Measurements from ENCODE around the gene PRR16.

The PRR16 gene

DNA sequence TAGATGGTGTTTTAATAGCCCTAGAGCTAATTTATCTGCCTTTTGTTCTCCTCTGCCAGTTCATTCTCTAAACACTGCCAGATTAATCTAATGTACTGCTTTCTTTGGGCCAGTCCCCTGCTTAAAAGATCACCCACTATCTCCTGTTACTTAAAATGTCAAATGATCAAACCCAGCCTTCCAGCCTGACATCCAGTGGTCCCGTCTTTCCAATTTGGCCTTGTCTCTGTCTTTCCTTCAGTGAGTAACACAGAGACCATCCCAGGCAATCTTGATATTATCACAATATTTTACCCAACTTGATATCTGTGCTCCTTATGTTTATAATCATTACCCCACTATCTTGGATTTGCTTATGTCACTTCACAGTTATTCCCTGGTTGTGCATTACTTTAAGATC is 12.0 kb downstream of the PRR16 start:
- no peaks in the 10 kb centered on the region for H3K36me3 Mint-ChIP-seq (ENCODE audit: low read depth)
- H3K4me1 Mint-ChIP-seq (ENCODE audit: low read depth), result no peaks in the 10 kb centered on the region
- no peaks in the 10 kb centered on the region for H3K27me3 Mint-ChIP-seq
- H3K9me3 Mint-ChIP-seq, result no peaks in the 10 kb centered on the region
- H3K4me3 Mint-ChIP-seq, result no peak overlapping the region
- H3K27ac Mint-ChIP-seq, result no peak overlapping the region
- no peak for DNase-seq

DNA sequence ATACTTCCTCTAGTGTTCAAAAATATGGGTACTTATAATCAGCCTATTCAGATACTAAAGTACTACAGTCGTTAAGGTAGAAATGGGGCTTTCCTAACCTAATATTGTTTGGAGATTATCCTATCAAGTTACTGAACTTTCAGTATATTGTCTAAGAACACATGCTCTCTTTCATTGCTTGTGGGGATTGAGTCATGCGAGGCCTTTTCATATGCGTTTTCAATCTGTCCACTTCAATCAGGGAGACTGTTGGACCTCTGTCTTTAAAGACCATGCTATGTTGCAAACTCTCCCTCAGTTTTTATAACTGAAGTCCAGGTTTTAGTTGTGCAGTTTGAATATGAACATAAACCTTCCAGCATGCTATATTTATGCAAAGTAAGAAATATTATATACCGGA is 15.0 kb downstream of the PRR16 start:
- no peaks in the 10 kb centered on the region for H3K9me3 Mint-ChIP-seq
- H3K4me1 Mint-ChIP-seq (ENCODE audit: low read depth), result no peaks in the 10 kb centered on the region
- no peak for DNase-seq
- H3K36me3 Mint-ChIP-seq (ENCODE audit: low read depth), result no peaks in the 10 kb centered on the region
- H3K4me3 Mint-ChIP-seq, result no peak overlapping the region
- no peak overlapping the region for H3K27ac Mint-ChIP-seq
- H3K27me3 Mint-ChIP-seq, result no peaks in the 10 kb centered on the region

DNA sequence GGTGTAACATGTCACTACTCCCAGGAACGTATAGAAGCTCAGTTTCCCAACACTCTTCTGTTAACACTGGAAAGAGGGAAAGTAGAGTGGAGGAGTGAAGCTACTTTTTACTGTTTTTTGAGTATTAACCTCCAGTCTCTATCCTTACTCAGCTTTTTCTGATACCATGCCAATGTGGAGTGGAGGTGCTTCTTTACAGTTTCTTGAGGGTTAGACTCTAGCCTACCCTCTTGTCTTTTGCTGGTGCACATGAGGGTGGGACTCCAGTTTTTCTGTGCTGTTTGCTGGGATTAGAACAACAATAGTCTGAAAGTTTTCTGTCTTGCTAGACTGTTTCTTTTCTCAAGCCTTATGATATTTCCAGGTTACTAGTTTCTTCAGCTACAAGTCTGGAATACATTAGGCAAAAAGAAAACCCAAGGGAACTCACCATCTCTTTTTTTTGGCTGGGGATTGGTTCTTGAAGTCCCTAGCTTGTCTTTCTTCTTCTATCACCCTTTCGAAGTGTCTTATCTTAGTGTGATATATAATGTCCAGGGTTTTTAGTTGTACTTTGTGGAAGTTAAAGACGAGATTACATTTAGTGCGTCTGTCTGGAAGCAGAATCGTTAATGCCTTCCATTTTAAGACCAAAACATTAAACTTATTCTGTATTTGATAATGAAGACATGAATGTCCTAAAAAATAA is 35.9 kb downstream of the PRR16 start:
- no peaks in the 10 kb centered on the region for H3K4me1 Mint-ChIP-seq (ENCODE audit: low read depth)
- H3K4me3 Mint-ChIP-seq, result no peak overlapping the region
- DNase-seq, result no peak
- H3K27ac Mint-ChIP-seq, result no peak overlapping the region
- H3K36me3 Mint-ChIP-seq (ENCODE audit: low read depth), result no peaks in the 10 kb centered on the region
- no peaks in the 10 kb centered on the region for H3K27me3 Mint-ChIP-seq
- peaks cover 4% of the 10 kb centered on the region for H3K9me3 Mint-ChIP-seq

DNA sequence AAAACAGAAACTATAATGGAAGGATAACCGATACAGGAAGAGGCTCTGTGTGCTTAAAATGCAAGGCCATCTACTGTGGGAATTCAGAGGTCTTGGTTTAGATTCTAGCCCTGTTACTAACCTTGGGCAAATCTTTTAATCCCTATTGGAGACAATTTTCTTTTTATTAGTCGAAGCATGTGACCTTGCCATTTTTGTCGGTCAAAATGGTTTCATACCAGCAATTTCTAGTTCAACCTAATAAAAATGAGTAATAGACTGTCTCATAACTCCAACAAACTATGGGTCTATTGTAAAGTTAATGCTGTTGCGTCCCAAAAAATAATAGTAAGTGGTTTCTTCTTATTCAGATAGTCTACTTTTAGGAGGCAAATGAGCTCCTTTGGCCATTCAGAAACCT is 38.4 kb downstream of the PRR16 start:
- H3K27ac Mint-ChIP-seq, result no peak overlapping the region
- no peak overlapping the region for H3K4me3 Mint-ChIP-seq
- H3K27me3 Mint-ChIP-seq, result no peaks in the 10 kb centered on the region
- no peak for DNase-seq
- H3K4me1 Mint-ChIP-seq (ENCODE audit: low read depth), result no peaks in the 10 kb centered on the region
- H3K36me3 Mint-ChIP-seq (ENCODE audit: low read depth), result no peaks in the 10 kb centered on the region
- peaks cover 4% of the 10 kb centered on the region for H3K9me3 Mint-ChIP-seq

DNA sequence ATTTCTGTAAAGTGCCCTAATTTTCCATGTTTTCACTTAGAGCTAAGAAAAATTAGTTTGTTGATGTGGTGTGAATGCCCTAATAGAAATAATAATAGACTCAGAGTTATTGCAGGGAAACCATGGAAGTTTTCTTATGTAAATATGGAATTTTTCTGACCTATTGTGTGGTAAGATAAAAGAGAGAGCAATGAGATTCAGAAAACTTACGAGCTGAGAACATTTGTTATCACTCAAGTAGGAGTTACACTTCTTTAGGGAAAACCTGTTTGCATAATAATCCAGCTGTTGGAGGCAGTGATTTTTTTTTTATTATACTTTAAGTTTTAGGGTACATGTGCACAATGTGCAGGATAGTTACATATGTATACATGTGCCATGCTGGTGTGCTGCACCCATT is 39.2 kb downstream of the PRR16 start:
- peaks cover 4% of the 10 kb centered on the region for H3K9me3 Mint-ChIP-seq
- no peak for DNase-seq
- no peak overlapping the region for H3K27ac Mint-ChIP-seq
- no peaks in the 10 kb centered on the region for H3K27me3 Mint-ChIP-seq
- H3K4me3 Mint-ChIP-seq, result no peak overlapping the region
- H3K4me1 Mint-ChIP-seq (ENCODE audit: low read depth), result no peaks in the 10 kb centered on the region
- no peaks in the 10 kb centered on the region for H3K36me3 Mint-ChIP-seq (ENCODE audit: low read depth)

DNA sequence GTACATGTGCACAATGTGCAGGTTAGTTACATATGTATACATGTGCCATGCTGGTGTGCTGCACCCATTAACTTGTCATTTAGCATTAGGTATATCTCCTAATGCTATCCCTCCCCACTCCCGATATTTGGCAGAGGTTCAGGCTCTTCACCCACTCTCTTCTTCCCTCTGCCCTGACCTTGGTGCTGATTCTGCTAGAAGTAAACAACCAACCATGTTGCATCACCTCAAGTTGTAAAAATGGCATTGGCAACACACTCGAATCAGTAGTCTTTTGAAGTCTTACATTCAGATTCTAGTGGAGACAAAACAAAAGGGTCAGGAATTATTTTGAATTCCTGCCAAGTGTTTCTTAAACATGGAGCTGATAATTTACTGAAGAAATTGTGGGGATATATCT is 40.0 kb downstream of the PRR16 start:
- DNase-seq, result no peak
- H3K27ac Mint-ChIP-seq, result no peak overlapping the region
- H3K9me3 Mint-ChIP-seq, result peaks cover 4% of the 10 kb centered on the region
- no peak overlapping the region for H3K4me3 Mint-ChIP-seq
- H3K4me1 Mint-ChIP-seq (ENCODE audit: low read depth), result no peaks in the 10 kb centered on the region
- H3K36me3 Mint-ChIP-seq (ENCODE audit: low read depth), result no peaks in the 10 kb centered on the region
- H3K27me3 Mint-ChIP-seq, result no peaks in the 10 kb centered on the region

DNA sequence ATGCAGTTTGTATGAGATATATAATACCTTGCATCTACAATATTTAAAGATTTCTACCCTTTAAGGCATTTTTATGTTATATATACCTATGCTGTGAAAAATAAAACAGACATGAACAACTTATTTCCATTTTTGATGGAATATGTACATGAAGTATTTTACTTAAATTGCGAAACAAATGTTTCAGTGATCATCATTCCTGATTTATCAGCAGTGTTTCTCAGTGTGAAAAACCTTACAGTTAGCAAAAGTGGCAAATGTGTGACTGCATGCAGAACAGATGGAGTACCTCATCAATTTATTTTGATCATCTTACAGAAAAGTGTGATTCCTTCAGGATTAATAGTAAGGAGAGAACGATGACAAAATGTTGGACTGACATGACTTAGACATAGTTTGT is 43.1 kb downstream of the PRR16 start:
- no peaks in the 10 kb centered on the region for H3K27me3 Mint-ChIP-seq
- H3K9me3 Mint-ChIP-seq, result peaks cover 2% of the 10 kb centered on the region

DNA sequence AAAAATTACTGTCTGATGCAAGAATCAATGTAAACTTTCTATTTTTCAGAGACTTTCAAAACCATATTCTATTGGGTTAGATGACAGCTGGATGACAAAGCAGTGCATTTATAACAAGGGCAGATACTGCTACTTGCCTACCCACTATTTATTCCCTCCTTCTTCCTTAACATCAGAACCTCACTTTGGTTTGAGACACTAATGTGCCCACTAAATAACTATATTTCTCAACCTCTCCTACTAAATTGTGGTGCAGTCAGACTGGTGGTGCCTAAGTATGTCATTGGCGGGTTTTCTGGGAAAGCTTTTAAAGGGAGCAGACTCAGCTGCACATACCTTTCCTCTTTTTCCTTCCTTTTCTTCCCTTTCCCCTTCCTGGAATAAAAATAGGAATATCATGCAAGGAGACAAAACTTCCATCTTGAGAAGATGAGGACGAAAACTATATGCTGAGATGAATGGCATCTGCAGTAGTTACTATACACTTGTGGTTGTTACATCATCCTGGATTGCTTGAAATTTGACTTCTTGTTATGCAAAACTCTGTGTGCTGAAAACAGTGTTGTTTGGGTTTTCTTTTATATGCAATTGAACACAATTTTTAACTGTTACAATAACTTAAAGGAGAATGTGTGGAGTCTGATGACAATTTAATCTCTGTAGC is 43.8 kb downstream of the PRR16 start:
- H3K27me3 Mint-ChIP-seq, result no peaks in the 10 kb centered on the region
- H3K9me3 Mint-ChIP-seq, result peaks cover 2% of the 10 kb centered on the region
- DNase-seq, result no peak
- no peaks in the 10 kb centered on the region for H3K4me1 Mint-ChIP-seq (ENCODE audit: low read depth)
- H3K27ac Mint-ChIP-seq, result no peak overlapping the region
- no peaks in the 10 kb centered on the region for H3K36me3 Mint-ChIP-seq (ENCODE audit: low read depth)
- H3K4me3 Mint-ChIP-seq, result no peak overlapping the region

More for the DNA sequence above, 43.1 kb downstream of the PRR16 start:
- Mint-ChIP-seq H3K4me3 (no peak overlapping the region), H3K36me3 (ENCODE audit: low read depth) (no peaks in the 10 kb centered on the region), H3K27ac (no peak overlapping the region), H3K4me1 (ENCODE audit: low read depth) (no peaks in the 10 kb centered on the region)
- DNase-seq, result no peak

DNA sequence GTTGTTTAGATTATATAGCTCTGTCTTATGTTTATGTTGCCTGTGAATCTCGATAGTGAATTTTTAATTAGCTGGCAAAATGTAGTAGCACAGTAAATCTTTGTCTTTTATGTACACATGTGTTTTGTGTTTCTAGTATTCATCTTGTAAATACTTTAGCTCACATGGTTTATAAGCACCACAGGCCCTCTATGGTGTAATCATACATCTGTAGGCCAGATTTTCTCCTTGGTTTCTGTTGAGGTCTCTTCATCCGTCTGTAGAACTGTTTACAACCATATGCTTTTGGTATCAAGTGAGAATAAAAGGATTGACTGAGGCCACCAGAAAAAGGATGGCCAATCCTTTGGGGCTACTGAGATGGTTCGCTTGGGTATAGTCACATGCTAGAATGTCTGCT is 45.0 kb downstream of the PRR16 start:
- Mint-ChIP-seq H3K4me1 (ENCODE audit: low read depth) (no peaks in the 10 kb centered on the region), H3K9me3 (peaks cover 2% of the 10 kb centered on the region), H3K27ac (no peak overlapping the region), H3K36me3 (ENCODE audit: low read depth) (no peaks in the 10 kb centered on the region), H3K4me3 (no peak overlapping the region), H3K27me3 (no peaks in the 10 kb centered on the region)
- no peak for DNase-seq

DNA sequence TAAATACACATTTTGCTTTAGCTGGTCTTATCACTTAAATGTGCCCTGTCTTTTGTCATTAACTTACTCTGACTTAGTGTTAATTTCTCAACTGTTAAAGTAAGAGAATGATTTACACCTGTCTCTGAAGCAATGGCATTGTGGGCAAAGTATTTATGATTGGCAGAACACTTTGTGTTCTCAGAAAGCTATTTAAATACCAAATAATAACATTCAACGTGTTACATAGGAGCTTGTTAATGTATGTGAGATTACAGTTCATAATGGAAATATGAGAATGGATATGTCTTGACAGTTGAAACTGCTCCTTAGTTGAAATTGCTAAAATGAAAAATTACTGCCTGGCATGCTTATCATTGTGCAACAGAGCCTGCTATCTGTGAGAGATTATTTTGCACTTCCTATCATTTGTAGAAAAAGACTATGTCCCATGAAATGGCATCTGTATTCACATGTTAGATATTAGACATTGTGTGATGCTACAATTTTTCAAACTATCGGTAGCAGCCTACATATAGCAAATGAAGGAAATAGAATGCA is 46.1 kb downstream of the PRR16 start:
- H3K36me3 Mint-ChIP-seq (ENCODE audit: low read depth), result no peaks in the 10 kb centered on the region
- no peak overlapping the region for H3K4me3 Mint-ChIP-seq
- no peaks in the 10 kb centered on the region for H3K27me3 Mint-ChIP-seq
- no peak overlapping the region for H3K27ac Mint-ChIP-seq
- DNase-seq, result no peak
- no peaks in the 10 kb centered on the region for H3K4me1 Mint-ChIP-seq (ENCODE audit: low read depth)
- peaks cover 2% of the 10 kb centered on the region for H3K9me3 Mint-ChIP-seq

DNA sequence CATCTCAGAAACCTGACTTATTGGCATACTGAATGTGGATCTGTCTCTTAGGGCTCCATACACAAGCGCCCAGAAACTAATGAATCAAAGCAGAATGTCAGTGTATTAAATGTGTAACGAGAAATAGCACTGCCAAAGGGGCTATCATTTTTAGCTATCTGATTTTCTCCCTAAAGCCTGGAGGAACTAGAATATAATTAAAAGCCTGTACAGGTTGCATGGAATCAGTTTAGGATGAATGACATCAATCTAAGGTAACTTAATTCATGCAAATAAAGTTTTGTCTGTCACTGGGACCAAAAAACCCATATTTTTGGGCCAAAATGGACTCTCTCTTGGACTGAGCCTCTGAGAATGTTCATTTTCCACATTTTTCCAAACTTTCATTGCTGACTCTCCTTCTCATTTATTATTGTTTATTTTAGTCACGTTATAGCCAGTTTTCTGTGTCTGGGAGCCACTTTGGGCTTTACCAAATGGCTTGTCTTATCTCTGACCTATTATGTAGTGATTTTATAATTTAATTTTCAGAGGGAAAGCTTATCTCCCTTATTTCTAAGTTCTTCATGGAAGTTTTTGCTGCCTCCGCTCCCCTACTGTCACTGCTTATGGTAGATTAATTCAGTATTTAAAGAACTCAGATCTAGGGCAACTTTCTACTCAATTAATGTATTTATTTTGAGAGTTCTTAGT is 47.0 kb downstream of the PRR16 start:
- Mint-ChIP-seq H3K27ac (no peak overlapping the region), H3K36me3 (ENCODE audit: low read depth) (no peaks in the 10 kb centered on the region), H3K9me3 (peaks cover 2% of the 10 kb centered on the region), H3K4me3 (no peak overlapping the region), H3K27me3 (no peaks in the 10 kb centered on the region), H3K4me1 (ENCODE audit: low read depth) (no peaks in the 10 kb centered on the region)
- no peak for DNase-seq

DNA sequence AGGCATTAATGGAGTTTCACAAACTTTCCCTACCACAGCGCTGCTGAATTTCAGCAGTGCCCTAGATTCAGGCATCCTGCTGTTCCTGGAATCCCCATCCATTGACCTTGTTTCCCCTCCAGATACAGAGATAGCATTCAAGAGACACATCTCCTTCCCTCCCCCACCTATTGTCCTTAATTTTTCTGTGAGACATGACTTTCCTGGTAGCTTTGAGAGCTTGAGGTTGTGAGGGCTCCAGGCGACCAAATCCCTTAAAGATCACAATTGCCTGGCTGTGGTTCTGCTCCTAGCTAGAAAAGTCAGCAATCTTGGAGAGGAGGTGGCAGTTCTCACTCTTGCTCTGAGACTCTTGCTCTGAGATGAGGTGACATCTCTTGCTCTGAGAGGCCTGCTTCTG is 48.0 kb downstream of the PRR16 start:
- no peaks in the 10 kb centered on the region for H3K27me3 Mint-ChIP-seq
- H3K36me3 Mint-ChIP-seq (ENCODE audit: low read depth), result no peaks in the 10 kb centered on the region
- peaks cover 2% of the 10 kb centered on the region for H3K9me3 Mint-ChIP-seq
- H3K4me1 Mint-ChIP-seq (ENCODE audit: low read depth), result no peaks in the 10 kb centered on the region
- no peak overlapping the region for H3K27ac Mint-ChIP-seq
- no peak for DNase-seq
- no peak overlapping the region for H3K4me3 Mint-ChIP-seq

DNA sequence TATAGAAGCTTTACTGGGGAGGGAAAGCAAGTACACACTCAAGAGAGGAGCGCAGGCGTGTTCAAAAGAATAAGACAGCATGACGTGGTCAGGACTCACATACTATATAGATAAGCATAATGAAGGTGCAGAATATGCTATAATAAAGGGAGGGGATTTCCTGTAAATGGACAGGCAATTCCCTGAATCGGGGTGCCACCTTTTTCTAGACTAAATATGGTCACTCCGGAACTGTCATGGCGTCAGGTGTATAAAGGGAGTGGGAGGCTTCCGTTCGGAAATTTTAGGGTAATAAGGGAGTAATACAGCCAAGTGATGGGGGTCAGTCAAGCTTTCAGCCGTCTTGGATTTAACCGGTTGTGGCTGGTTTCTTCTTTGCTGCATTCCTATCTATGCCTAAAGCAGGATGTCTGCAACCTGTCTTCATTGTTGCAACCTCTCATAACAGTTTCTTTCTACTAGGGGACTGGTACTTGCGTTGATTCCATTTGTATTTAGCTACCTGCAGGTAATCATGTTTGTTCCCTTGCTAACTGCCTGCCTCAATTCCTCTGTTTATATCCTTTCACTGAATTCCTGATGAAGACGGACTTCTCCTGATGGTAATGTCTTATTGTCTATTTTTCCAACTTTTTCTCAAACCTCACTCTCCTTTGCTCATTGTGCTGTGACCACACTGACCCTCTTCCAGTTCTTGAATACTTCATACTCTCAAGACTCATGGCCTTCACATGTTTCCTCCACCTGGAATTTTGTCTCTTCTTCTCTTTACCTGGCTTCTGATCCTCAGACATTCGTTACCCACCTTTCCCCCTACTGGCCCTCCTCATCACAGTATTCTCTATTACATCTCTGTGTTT is 48.9 kb downstream of the PRR16 start:
- Mint-ChIP-seq H3K4me1 (ENCODE audit: low read depth) (no peaks in the 10 kb centered on the region), H3K27ac (no peak overlapping the region), H3K4me3 (no peak overlapping the region), H3K36me3 (ENCODE audit: low read depth) (no peaks in the 10 kb centered on the region), H3K27me3 (no peaks in the 10 kb centered on the region), H3K9me3 (peaks cover 2% of the 10 kb centered on the region)
- DNase-seq, result no peak

DNA sequence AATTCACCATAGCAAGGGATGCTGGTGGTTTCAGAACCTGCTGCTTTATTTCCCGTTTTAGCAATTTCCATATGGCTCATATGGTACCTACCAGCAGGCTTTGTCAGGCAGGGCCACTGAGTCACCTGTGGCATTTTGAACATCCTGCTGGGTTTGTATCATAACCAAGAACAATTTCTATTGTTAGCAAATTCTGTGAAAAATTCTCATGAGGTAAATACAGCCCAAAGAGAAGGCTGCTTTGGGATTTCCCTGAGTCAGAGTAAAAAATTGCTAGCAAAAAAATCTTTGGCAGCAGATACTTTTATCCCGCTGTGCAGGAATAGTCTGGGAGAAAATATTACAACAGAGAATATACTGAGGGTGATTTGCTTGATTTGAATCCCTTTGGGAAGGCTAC is 52.7 kb downstream of the PRR16 start:
- Mint-ChIP-seq H3K9me3 (peaks cover 2% of the 10 kb centered on the region), H3K27ac (no peak overlapping the region), H3K27me3 (no peaks in the 10 kb centered on the region), H3K36me3 (ENCODE audit: low read depth) (no peaks in the 10 kb centered on the region), H3K4me1 (ENCODE audit: low read depth) (no peaks in the 10 kb centered on the region), H3K4me3 (no peak overlapping the region)
- no peak for DNase-seq
